ENCODE data around the gene PROM1.

The PROM1 gene

DNA sequence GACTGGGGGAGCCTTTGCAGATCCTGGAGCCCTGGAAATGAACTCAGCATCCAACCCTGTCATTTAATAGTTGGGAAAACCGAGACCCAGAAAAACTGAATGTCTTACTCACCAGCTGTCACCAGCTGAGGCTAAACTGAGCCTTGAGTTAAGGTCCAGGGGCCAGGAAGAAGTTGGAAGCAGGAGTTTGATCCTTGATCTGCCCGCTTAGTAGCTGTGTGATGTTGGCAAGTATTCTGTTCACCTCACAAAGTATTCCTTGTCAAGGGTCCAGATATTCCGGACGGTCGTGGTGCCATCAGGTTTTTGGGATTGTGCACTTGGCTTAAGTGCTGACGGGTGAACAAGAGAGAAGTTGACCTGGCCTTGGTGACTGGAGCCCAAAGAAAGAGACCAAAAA is 30.7 kb upstream of the PROM1 start:
- H3K27ac ChIP-seq = no peak overlapping the region
- TF ChIP-seq, protein P1, sequence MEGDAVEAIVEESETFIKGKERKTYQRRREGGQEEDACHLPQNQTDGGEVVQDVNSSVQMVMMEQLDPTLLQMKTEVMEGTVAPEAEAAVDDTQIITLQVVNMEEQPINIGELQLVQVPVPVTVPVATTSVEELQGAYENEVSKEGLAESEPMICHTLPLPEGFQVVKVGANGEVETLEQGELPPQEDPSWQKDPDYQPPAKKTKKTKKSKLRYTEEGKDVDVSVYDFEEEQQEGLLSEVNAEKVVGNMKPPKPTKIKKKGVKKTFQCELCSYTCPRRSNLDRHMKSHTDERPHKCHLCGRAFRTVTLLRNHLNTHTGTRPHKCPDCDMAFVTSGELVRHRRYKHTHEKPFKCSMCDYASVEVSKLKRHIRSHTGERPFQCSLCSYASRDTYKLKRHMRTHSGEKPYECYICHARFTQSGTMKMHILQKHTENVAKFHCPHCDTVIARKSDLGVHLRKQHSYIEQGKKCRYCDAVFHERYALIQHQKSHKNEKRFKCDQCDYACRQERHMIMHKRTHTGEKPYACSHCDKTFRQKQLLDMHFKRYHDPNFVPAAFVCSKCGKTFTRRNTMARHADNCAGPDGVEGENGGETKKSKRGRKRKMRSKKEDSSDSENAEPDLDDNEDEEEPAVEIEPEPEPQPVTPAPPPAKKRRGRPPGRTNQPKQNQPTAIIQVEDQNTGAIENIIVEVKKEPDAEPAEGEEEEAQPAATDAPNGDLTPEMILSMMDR (IDR thresholded peaks at IDR 0.05; ENCODE audit: low read depth, low read length, missing control alignments) = no peak
- no peak for DNase-seq
- no peaks in the 10 kb centered on the region for H3K27me3 ChIP-seq (replicated peaks)
- H3K36me3 ChIP-seq (replicated peaks) = no peaks in the 10 kb centered on the region
- H3K4me3 ChIP-seq (ENCODE audit: low read depth, low read length) = no peak overlapping the region
- in situ Hi-C loops (cut with HindIII; ENCODE audit: low pct_ligation_motif_present, low sequenced_read_pairs) = no loop called here

DNA sequence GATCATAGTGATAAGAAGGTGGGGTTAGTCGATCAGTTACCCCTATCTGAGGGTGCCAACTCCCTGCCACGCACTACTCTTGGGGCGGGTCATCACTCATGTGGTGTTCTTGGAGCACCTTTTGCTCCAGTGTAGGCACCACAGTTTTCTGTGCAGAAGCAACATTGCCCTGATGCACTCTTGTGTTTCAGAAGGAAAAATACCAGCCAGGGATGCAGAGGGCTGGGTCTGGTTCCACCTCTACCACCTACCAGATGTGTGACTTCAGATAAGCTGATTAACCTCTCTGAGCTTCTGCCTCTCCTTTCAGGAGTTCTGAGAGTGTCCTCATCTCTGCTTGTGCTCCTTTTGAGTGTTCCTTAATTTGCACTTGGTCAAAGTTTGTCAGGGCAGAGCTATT is 29.9 kb upstream of the PROM1 start:
- DNase-seq = no peak
- Histone ChIP-seq H3K4me3 (ENCODE audit: low read depth, low read length) (no peak overlapping the region), H3K27ac (no peak overlapping the region), H3K36me3 (replicated peaks) (no peaks in the 10 kb centered on the region), H3K27me3 (replicated peaks) (no peaks in the 10 kb centered on the region)
- in situ Hi-C loops (cut with HindIII; ENCODE audit: low pct_ligation_motif_present, low sequenced_read_pairs) = no loop called here
- TF ChIP-seq, protein P1 (IDR thresholded peaks at IDR 0.05; ENCODE audit: low read depth, low read length, missing control alignments) = no peak

DNA sequence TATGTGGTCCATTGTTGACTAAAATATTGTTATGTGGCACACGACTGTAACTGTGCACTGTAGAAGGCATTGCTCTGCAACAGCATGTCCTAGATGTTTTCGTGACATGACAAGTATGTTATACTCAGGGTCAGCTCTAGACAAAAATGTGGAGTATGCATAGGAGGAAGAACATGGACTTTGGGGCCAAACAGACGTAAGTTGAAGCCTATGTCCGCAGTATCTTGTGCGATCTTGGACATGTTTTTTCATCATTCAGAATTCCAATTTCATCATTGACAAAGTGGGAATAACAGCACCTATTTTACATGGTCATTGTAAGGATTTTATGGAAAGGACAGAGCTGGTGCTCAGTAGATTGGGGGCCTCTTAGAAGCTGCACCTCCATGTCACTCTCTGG is 27.7 kb upstream of the PROM1 start:
- Histone ChIP-seq H3K27me3 (replicated peaks) (no peaks in the 10 kb centered on the region), H3K27ac (no peak overlapping the region), H3K36me3 (replicated peaks) (no peaks in the 10 kb centered on the region), H3K4me3 (ENCODE audit: low read depth, low read length) (no peak overlapping the region)
- TF ChIP-seq, protein P1 (IDR thresholded peaks at IDR 0.05; ENCODE audit: low read depth, low read length, missing control alignments) = no peak
- DNase-seq = no peak
- in situ Hi-C loops (cut with HindIII; ENCODE audit: low pct_ligation_motif_present, low sequenced_read_pairs) = no loop called here

DNA sequence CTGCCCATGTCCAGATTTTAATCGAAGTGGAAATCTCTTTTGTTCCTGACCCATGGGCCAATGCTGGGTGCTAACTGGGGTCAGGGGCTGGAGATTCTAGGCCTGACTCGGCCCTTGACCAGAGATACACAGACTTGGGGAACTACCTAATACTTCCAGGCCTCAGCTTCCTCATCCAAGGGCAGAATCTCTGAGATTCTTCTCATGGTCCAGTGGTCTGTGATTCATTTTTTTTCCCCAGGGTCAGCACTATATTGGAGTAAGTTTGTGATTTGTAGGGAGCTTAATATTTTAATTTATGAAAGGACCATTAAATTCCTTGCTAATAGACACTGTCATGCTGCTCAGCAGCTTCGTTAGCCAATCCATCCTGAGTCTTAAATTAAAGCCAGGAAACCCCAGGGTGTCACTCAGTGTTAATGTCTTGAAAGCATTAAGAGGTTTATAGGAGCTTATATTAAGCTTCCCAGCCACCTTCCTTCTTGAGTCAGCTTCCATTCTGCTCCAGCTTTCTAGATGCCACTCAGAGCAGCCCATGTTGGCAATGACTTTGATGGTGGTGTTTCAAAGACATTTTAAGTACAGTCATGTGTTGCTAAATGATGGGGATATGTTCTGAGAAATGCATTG is 27.0 kb upstream of the PROM1 start:
- TF ChIP-seq, protein P1 (IDR thresholded peaks at IDR 0.05; ENCODE audit: low read depth, low read length, missing control alignments) = no peak
- Histone ChIP-seq H3K36me3 (replicated peaks) (no peaks in the 10 kb centered on the region), H3K4me3 (ENCODE audit: low read depth, low read length) (no peak overlapping the region), H3K27ac (no peak overlapping the region), H3K27me3 (replicated peaks) (no peaks in the 10 kb centered on the region)
- in situ Hi-C loops (cut with HindIII; ENCODE audit: low pct_ligation_motif_present, low sequenced_read_pairs) = no loop called here
- no peak for DNase-seq

DNA sequence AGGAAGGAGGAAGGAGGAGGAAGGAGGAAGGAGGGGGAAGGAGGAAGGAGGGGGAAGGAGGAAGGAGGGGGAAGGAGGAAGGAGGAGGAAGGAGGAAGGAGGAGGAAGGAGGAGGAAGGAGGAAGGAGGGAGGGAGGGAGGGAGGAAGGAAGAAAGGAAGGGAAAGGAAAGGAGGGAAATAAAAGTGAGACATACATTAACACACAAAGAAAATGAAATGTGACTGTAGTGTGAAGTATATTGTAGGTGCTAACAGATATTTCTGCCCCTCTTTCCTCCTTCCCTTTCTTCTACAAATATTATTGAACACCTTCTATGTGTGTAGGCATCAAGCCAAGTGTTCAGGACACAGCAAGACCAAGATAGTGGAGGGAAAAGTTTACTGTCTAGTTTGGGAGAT is 26.4 kb upstream of the PROM1 start:
- Histone ChIP-seq H3K36me3 (replicated peaks) (no peaks in the 10 kb centered on the region), H3K4me3 (ENCODE audit: low read depth, low read length) (no peak overlapping the region), H3K27ac (no peak overlapping the region), H3K27me3 (replicated peaks) (no peaks in the 10 kb centered on the region)
- no peak for DNase-seq
- in situ Hi-C loops (cut with HindIII; ENCODE audit: low pct_ligation_motif_present, low sequenced_read_pairs) = no loop called here
- TF ChIP-seq, protein P1 (IDR thresholded peaks at IDR 0.05; ENCODE audit: low read depth, low read length, missing control alignments) = no peak

DNA sequence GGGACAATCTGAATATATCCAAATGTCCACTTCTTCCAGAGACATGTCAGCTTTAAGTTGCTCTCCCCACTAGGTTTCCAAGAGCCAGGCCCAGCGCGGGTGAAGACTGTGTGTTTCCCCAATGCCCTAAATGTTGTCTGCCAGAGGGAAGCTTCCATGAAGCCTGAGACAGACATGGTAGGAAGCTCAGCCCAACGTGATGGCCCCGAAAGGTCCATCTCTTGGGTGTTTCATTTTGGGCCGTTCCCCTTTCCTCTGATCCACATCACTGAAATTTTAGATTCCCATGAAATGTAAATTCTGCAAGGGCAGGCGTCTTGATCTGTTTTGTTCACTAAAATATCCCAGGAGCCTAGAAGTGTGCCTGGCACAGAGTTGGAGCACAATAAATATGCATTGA is 25.4 kb upstream of the PROM1 start:
- TF ChIP-seq, protein P1 (IDR thresholded peaks at IDR 0.05; ENCODE audit: low read depth, low read length, missing control alignments) = no peak
- no peaks in the 10 kb centered on the region for H3K27me3 ChIP-seq (replicated peaks)
- in situ Hi-C loops (cut with HindIII; ENCODE audit: low pct_ligation_motif_present, low sequenced_read_pairs) = no loop called here
- DNase-seq = no peak
- no peak overlapping the region for H3K4me3 ChIP-seq (ENCODE audit: low read depth, low read length)
- H3K36me3 ChIP-seq (replicated peaks) = no peaks in the 10 kb centered on the region
- no peak overlapping the region for H3K27ac ChIP-seq

All from brain microvascular endothelial cell (primary cell).